ENCODE data around the gene STX11. TPM values are rescaled to one million over a fixed set of nuclear protein-coding genes. Genes with fewer than 3 reads are reported as not detected.
A peak's percentile ranks its signal among the peaks of the same experiment; 100 is the strongest.

STX11 gene
- total RNA-seq, 1 experiment from 2014 or later: 9.7 TPM

DNA sequence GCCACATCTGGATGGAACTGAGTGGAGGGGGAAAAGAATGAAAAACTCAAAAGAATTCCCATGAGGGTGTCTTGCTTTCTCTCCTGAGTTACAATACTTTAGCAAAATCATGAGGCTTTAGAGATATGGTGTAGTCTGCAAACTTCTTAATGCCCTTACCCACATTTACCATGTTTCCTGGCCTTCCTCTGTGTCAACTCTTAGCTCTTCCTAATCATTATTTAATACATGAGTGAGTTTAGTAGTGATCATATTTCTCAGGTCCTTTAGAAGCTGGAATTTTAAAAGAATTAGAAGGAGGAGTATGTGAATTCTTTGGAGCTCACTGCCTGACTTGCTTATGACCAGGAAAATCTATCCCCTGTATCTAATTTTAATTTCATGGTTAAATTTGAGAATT is 39.0 kb downstream of the STX11 start:
- Histone ChIP-seq H3K36me3 (peaks cover 15% of the 10 kb centered on the region), H3K27me3 (replicated peaks) (no peaks in the 10 kb centered on the region), H3K4me3 (no peak overlapping the region), H3K27ac (no peak overlapping the region), H3K9me3 (replicated peaks) (no peaks in the 10 kb centered on the region), H3K4me1 (replicated peaks) (no peaks in the 10 kb centered on the region)
- no peak for DNase-seq (ENCODE audit: low read depth in 1 of 2, low spot score in 2 of 2)

DNA sequence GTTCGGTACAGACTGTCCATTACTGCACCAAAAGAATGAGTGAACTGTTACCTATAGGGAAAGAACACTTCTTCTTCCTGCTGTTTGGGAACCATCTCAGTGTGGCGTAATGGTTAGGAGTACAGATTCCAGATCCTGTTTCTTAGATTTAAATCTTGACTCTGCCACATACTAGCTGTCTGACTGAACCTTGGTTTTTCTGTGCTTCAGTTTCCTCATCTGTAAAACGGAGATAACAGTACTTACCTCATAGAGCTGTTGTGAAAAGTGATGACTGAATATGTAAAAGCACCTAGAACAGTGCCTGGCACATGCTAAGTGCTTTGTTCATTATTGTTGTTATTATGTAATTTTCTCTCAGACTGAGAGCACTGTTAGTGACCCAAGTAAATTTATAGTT is 39.8 kb downstream of the STX11 start:
- Histone ChIP-seq H3K36me3 (peaks cover 15% of the 10 kb centered on the region), H3K4me3 (no peak overlapping the region), H3K27ac (no peak overlapping the region), H3K4me1 (replicated peaks) (peaks cover 1% of the 10 kb centered on the region), H3K9me3 (replicated peaks) (no peaks in the 10 kb centered on the region), H3K27me3 (replicated peaks) (no peaks in the 10 kb centered on the region)
- DNase-seq (ENCODE audit: low read depth in 1 of 2, low spot score in 2 of 2): no peak

GRCh38 chr6:144190593-144190992 is 40.3 kb downstream of the STX11 start:
- peaks cover 4% of the 10 kb centered on the region for H3K4me1 ChIP-seq (replicated peaks)
- no peak overlapping the region for H3K27ac ChIP-seq
- no peak overlapping the region for H3K4me3 ChIP-seq
- no peak for DNase-seq (ENCODE audit: low read depth in 1 of 2, low spot score in 2 of 2)
- no peaks in the 10 kb centered on the region for H3K27me3 ChIP-seq (replicated peaks)
- H3K9me3 ChIP-seq (replicated peaks): no peaks in the 10 kb centered on the region
- peaks cover 15% of the 10 kb centered on the region for H3K36me3 ChIP-seq

DNA sequence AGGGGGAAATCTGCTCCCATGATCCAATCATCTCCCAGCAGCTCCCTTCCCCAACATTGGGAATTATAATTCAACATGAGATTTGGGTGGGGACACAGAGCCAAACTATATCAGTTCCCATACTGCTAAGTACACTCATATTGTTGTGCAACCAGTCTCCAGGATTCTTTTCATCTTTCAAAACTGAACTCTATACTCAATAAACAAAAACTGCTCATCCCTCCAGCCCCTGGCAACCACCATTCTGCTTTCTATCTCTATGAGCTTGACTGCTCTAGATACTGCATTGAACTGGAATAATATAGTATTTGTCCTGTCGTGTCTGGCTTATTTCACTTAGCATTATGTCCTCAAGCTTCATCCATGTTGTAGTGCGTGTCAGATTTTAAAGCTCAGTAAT is 42.9 kb downstream of the STX11 start:
- DNase-seq (ENCODE audit: low read depth in 1 of 2, low spot score in 2 of 2): no peak

DNA sequence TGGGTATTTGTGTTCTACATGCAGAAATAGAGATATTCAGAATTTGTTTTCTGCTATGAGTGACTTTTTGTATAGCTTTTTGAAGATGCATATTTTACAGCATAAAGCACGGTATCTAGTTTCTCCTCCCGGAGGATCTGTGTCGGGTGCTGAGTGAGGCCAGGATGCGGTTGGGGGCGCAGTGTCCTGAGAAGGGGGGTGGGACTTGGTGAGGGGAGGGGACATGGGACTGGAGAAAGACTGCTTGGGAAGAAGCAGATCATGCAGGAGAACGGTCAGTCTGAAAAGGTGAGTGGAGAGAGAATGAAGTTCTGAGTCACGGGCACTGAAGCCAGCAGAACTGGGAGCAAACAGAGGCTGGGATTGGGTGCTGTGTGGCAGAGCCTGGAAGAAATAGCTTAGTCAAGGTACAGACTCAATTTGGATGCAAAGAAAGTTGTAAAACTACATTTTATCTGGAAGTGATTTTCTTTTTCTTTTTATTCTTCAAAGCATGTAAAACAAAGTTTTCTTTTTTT is 44.0 kb downstream of the STX11 start:
- H3K36me3 ChIP-seq: no peaks in the 10 kb centered on the region
- no peak overlapping the region for H3K27ac ChIP-seq
- H3K9me3 ChIP-seq (replicated peaks): no peaks in the 10 kb centered on the region
- no peak for DNase-seq (ENCODE audit: low read depth in 1 of 2, low spot score in 2 of 2)
- H3K4me3 ChIP-seq: no peak overlapping the region
- no peaks in the 10 kb centered on the region for H3K27me3 ChIP-seq (replicated peaks)
- H3K4me1 ChIP-seq (replicated peaks): peaks cover 16% of the 10 kb centered on the region

More for the DNA sequence above, 42.9 kb downstream of the STX11 start:
- Histone ChIP-seq H3K36me3 (no peaks in the 10 kb centered on the region), H3K4me3 (no peak overlapping the region), H3K27ac (no peak overlapping the region), H3K27me3 (replicated peaks) (no peaks in the 10 kb centered on the region), H3K9me3 (replicated peaks) (no peaks in the 10 kb centered on the region), H3K4me1 (replicated peaks) (peaks cover 16% of the 10 kb centered on the region)

- Histone ChIP-seq H3K9me3 (replicated peaks) (no peaks in the 10 kb centered on the region), H3K27me3 (replicated peaks) (no peaks in the 10 kb centered on the region), H3K4me1 (replicated peaks) (peaks cover 16% of the 10 kb centered on the region), H3K27ac (peak overlapping the region; percentile 57), H3K36me3 (no peaks in the 10 kb centered on the region), H3K4me3 (no peak overlapping the region)
- DNase-seq (ENCODE audit: low read depth in 1 of 2, low spot score in 2 of 2): peak in 1 of 2 experiments; percentile 87
Observed at GRCh38 chr6:144195671-144196270, 45.5 kb downstream of the STX11 start.

DNA sequence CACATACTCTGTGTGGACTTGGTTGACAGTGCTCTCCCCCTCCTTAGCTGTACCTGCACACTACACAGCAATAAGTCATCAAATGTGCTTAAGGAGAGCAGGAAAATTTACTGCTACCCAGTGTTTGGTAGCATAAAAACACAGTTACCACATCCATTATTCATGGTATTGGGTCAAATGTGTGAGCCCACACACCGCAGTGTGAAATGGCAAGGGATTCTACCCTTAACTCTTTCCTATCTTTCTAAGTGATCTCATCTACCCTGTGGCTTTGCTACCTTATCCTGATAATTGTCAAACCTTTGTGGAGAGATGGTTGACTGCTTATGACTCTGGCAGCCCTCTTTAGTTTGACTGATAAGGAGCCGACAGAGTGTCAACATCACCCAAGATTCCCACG is 47.6 kb downstream of the STX11 start:
- DNase-seq (ENCODE audit: low read depth in 1 of 2, low spot score in 2 of 2): no peak
- H3K27ac ChIP-seq: no peak overlapping the region
- H3K9me3 ChIP-seq (replicated peaks): peaks cover 6% of the 10 kb centered on the region
- H3K4me1 ChIP-seq (replicated peaks): peaks cover 16% of the 10 kb centered on the region
- no peak overlapping the region for H3K4me3 ChIP-seq
- H3K27me3 ChIP-seq (replicated peaks): no peaks in the 10 kb centered on the region
- H3K36me3 ChIP-seq: no peaks in the 10 kb centered on the region

GRCh38 chr6:144202879-144203468 is 52.7 kb downstream of the STX11 start:
- no peaks in the 10 kb centered on the region for H3K4me1 ChIP-seq (replicated peaks)
- no peak overlapping the region for H3K27ac ChIP-seq
- DNase-seq (ENCODE audit: low read depth in 1 of 2, low spot score in 2 of 2): no peak
- no peak overlapping the region for H3K4me3 ChIP-seq
- no peaks in the 10 kb centered on the region for H3K27me3 ChIP-seq (replicated peaks)
- H3K9me3 ChIP-seq (replicated peaks): peaks cover 15% of the 10 kb centered on the region
- no peaks in the 10 kb centered on the region for H3K36me3 ChIP-seq

DNA sequence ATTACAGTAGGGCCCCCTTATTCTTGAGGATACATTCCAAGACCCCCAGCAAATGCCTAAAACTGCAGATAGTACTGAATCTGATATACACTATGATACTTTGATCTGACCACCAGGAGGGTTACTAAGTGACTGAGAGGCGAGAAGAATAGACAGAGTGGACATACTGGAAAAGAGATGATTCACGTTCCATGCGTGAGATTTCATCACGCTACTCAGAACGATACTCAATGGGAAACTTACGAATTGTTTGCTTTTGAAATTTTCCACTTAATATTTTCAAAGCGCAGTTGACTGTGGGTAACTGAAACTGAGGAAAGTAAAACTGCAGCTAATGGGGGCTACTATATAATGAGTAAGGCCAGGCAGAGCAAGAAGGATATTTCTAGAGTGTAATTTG is 60.8 kb downstream of the STX11 start:
- Histone ChIP-seq H3K36me3 (no peaks in the 10 kb centered on the region), H3K4me1 (replicated peaks) (peaks cover 20% of the 10 kb centered on the region), H3K27ac (peak overlapping the region; percentile 68), H3K9me3 (replicated peaks) (no peaks in the 10 kb centered on the region), H3K27me3 (replicated peaks) (no peaks in the 10 kb centered on the region), H3K4me3 (no peak overlapping the region)
- peak in 1 of 2 experiments; percentile 33 for DNase-seq (ENCODE audit: low read depth in 1 of 2, low spot score in 2 of 2)

DNA sequence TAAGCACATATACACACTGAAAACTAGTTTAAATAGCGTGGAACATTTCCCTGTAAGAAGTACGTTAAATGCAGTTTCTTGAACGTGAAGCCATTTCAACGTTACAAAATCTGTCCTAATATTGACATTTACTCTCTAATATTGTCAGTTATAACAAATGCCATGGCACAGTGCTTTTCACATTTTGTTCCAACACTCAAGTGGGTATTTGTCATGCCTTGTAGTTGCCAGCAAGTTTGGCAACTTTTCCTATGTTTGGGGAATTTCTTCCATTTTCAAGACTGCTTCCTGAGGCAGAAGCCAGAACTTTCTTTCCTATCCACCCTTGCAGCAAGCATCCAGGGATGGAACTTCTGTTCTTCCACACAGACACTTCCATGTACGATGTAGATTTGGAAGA is 63.0 kb downstream of the STX11 start:
- DNase-seq (ENCODE audit: low read depth in 1 of 2, low spot score in 2 of 2): no peak
- Histone ChIP-seq H3K4me3 (no peak overlapping the region), H3K36me3 (no peaks in the 10 kb centered on the region), H3K27ac (no peak overlapping the region), H3K4me1 (replicated peaks) (peaks cover 30% of the 10 kb centered on the region), H3K27me3 (replicated peaks) (no peaks in the 10 kb centered on the region), H3K9me3 (replicated peaks) (no peaks in the 10 kb centered on the region)

DNA sequence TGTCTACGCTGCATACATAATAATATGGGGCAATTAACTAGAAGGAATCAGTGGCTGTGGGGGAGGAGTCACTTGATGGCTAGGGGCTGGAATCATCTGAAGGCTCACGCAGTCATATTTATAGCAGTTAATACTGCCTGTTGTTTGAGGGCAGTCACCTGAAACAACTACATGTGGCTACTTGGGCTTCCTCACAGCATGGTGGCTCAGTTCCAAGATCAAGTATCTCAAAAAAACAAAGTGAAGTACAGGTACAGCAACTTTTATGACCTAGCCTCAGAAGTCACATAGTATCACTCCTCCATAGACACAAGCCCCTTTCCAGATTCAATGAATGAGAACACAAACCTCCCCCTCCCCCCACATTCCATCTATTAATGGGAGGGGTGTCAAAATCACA is 63.7 kb downstream of the STX11 start:
- Histone ChIP-seq H3K9me3 (replicated peaks) (no peaks in the 10 kb centered on the region), H3K4me3 (no peak overlapping the region), H3K27me3 (replicated peaks) (no peaks in the 10 kb centered on the region), H3K4me1 (replicated peaks) (peaks cover 38% of the 10 kb centered on the region), H3K27ac (no peak overlapping the region), H3K36me3 (no peaks in the 10 kb centered on the region)
- DNase-seq (ENCODE audit: low read depth in 1 of 2, low spot score in 2 of 2): no peak

DNA sequence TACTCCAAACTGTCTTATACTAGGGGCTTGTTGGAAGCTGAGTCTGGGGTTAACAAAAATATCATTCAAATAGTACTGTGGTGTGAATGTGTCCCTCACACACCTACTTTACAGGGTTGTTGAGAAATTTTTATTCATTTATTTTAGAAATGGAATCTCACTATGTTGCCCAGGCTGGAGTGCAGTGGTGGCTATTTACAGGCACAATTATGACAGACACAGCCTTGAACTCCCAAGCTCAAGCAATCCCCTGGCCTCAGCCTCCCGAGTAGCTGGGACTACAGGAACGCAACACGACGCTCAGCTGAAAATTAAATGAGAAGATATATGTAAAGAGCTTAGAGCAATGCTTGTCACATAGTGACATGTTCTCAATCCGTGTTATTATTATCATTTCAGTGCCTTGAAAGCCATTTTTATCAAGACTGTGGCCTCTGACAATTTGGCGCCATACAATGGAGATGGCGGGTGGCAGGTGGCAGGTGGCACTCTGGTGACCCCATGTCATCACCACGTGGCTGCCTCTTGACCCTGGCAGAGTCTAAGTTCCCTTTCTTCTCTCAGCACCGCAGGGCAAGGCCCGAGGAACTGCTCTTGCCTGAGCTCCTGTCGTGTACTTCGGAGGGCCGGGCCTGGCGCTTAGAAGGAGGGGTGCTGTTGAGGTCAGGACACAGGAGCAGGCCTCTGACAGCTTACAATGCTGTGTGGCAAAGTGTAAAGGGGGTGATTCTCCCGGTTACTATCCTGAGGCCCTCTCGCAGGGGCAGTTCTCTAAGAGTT is 64.5 kb downstream of the STX11 start:
- H3K4me1 ChIP-seq (replicated peaks): peaks cover 42% of the 10 kb centered on the region
- no peaks in the 10 kb centered on the region for H3K9me3 ChIP-seq (replicated peaks)
- DNase-seq (ENCODE audit: low read depth in 1 of 2, low spot score in 2 of 2): no peak
- H3K27me3 ChIP-seq (replicated peaks): no peaks in the 10 kb centered on the region
- no peaks in the 10 kb centered on the region for H3K36me3 ChIP-seq
- no peak overlapping the region for H3K4me3 ChIP-seq
- no peak overlapping the region for H3K27ac ChIP-seq

- no peaks in the 10 kb centered on the region for H3K9me3 ChIP-seq (replicated peaks)
- H3K36me3 ChIP-seq: no peaks in the 10 kb centered on the region
- DNase-seq (ENCODE audit: low read depth in 1 of 2, low spot score in 2 of 2): no peak
- peak overlapping the region; percentile 64 for H3K27ac ChIP-seq
- peaks cover 42% of the 10 kb centered on the region for H3K4me1 ChIP-seq (replicated peaks)
- peak overlapping the region; percentile 44 for H3K4me3 ChIP-seq
- no peaks in the 10 kb centered on the region for H3K27me3 ChIP-seq (replicated peaks)
Observed at GRCh38 chr6:144215402-144215931, 65.2 kb downstream of the STX11 start.

All from SJSA1 (cell line).